Loucy (cell line): Measurements from ENCODE around the gene RBP3.

Experiments
- H2AFZ ChIP-seq: fragments of 200-600 bp; sonication (generic); 2 replicates; pipeline ENCODE4 v1.6.0; 2016; ENCODE audit warnings: antibody characterized with exemption, mild to moderate bottlenecking, low read length, moderate library complexity
- H3F3A ChIP-seq: fragments of 200-600 bp; 2 replicates; pipeline ENCODE4 v1.6.0; 2016; ENCODE audit warnings: antibody characterized with exemption, low read depth, mild to moderate bottlenecking
- H3K27me3 ChIP-seq: fragments of 200-600 bp; sonication (generic); 2 replicates; pipeline ENCODE4 v1.6.1; 2014; ENCODE audit warnings: low read length, mild to moderate bottlenecking; ENCODE audit not compliant: insufficient read depth, poor library complexity, severe bottlenecking
- H3K36me3 ChIP-seq: fragments of 200-600 bp; sonication (generic); 2 replicates; pipeline ENCODE4 v1.6.1; 2016; ENCODE audit warnings: low read length; ENCODE audit not compliant: insufficient read depth
- H3K4me1 ChIP-seq: fragments of 200-600 bp; sonication (generic); 2 replicates; pipeline ENCODE4 v1.5.1; 2014; ENCODE audit warnings: low read length, mild to moderate bottlenecking; ENCODE audit not compliant: insufficient read depth, poor library complexity, severe bottlenecking
- H3K4me2 ChIP-seq: fragments of 200-600 bp; sonication (generic); 2 replicates; pipeline ENCODE4 v1.6.0; 2014; ENCODE audit warnings: antibody characterized with exemption, low read length, low read depth, mild to moderate bottlenecking; ENCODE audit not compliant: poor library complexity, severe bottlenecking
- H3K4me3 ChIP-seq: fragments of 200-600 bp; sonication (generic); 2 replicates; pipeline ENCODE4 v1.5.1; 2014; ENCODE audit warnings: low read length, mild to moderate bottlenecking, mixed read lengths; ENCODE audit not compliant: poor library complexity, severe bottlenecking
- H3K79me2 ChIP-seq: fragments of 200-600 bp; sonication (generic); 2 replicates; pipeline ENCODE4 v1.6.1; 2014; ENCODE audit warnings: low read length; ENCODE audit not compliant: insufficient read depth
- H3K9ac ChIP-seq: fragments of 200-600 bp; sonication (generic); 2 replicates; pipeline ENCODE4 v1.6.0; 2014; ENCODE audit warnings: mild to moderate bottlenecking, low read depth, low read length, moderate library complexity; ENCODE audit not compliant: poor library complexity, severe bottlenecking
- H3K9me2 ChIP-seq: fragments of 200-600 bp; sonication (generic); replicated peaks from 2 replicates; pipeline ENCODE4 v1.6.1; 2016; ENCODE audit warnings: low read depth, low read length, mixed read lengths
- H3K9me3 ChIP-seq: fragments of 200-600 bp; sonication (generic); 2 replicates; pipeline ENCODE4 v1.6.1; 2014; ENCODE audit warnings: mild to moderate bottlenecking, antibody characterized with exemption, low read length, low read depth; ENCODE audit not compliant: insufficient read depth
- H4K20me1 ChIP-seq: fragments of 200-600 bp; sonication (generic); 2 replicates; pipeline ENCODE4 v1.6.0; 2014; ENCODE audit warnings: antibody characterized with exemption, low read length, mild to moderate bottlenecking; ENCODE audit not compliant: insufficient read depth, poor library complexity, severe bottlenecking
- EZH2phosphoT487 ChIP-seq: fragments of 200-600 bp; IDR thresholded peaks from 2 replicates; pipeline ENCODE4 v1.6.1; 2018; ENCODE audit warnings: antibody characterized with exemption, mild to moderate bottlenecking, moderate library complexity, borderline replicate concordance
- TF ChIP-seq, protein P1 (sequence below): fragments of 200-600 bp; sonication (generic); conservative IDR thresholded peaks from 2 replicates; pipeline ENCODE4 v1.5.1; 2014; ENCODE audit warnings: mild to moderate bottlenecking, antibody characterized with exemption, low read length

The RBP3 gene

DNA sequence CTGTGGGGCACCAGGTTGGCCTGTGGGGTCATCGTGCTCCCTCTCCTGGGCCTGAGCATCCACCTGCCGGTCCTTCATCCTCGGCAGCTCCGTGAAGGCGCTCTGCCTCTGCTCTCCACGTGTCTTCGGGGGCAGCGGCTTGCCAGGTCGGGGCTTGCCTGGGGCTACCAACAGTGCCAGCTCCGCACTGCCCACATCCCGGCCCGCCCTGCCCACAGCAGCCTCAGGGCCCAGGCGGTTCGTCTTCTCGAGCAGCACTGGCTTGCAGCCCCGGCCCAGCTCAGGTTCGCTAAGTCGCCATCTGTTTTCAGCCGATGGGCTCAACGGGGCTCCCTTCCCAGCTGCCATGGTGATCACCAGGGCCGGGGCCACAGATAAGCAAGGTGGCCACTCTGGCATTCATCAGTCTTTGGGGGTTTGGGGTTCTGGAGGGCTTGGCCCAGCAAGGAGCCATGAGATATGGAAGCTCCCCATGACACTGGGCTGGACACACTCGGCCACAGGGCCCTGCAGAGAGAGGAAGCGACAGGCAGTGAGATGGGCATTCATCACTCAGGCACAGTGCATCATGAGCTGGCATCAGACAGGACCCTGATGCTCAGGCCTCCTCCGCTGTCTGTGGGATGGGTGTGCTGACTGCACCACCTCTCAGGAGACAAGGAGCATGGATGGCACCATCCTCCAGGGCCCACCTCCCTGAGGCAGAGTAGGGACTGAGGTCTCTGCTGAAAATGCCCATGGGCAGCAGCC, 20.4 kb downstream of the RBP3 start:
- no peaks in the 10 kb centered on the region for H3K79me2 ChIP-seq
- H3F3A ChIP-seq: no peaks in the 10 kb centered on the region
- no peaks in the 10 kb centered on the region for H4K20me1 ChIP-seq
- H3K4me3 ChIP-seq: no peak overlapping the region
- H2AFZ ChIP-seq: no peak overlapping the region
- H3K9me3 ChIP-seq: no peaks in the 10 kb centered on the region
- no peak overlapping the region for H3K9ac ChIP-seq
- no peaks in the 10 kb centered on the region for H3K27me3 ChIP-seq
- no peaks in the 10 kb centered on the region for H3K36me3 ChIP-seq
- H3K9me2 ChIP-seq: no peaks in the 10 kb centered on the region
- H3K4me1 ChIP-seq: no peaks in the 10 kb centered on the region
- no peak for TF ChIP-seq EZH2phosphoT487
- TF ChIP-seq, protein P1, sequence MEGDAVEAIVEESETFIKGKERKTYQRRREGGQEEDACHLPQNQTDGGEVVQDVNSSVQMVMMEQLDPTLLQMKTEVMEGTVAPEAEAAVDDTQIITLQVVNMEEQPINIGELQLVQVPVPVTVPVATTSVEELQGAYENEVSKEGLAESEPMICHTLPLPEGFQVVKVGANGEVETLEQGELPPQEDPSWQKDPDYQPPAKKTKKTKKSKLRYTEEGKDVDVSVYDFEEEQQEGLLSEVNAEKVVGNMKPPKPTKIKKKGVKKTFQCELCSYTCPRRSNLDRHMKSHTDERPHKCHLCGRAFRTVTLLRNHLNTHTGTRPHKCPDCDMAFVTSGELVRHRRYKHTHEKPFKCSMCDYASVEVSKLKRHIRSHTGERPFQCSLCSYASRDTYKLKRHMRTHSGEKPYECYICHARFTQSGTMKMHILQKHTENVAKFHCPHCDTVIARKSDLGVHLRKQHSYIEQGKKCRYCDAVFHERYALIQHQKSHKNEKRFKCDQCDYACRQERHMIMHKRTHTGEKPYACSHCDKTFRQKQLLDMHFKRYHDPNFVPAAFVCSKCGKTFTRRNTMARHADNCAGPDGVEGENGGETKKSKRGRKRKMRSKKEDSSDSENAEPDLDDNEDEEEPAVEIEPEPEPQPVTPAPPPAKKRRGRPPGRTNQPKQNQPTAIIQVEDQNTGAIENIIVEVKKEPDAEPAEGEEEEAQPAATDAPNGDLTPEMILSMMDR: no peak
- no peak overlapping the region for H3K4me2 ChIP-seq

DNA sequence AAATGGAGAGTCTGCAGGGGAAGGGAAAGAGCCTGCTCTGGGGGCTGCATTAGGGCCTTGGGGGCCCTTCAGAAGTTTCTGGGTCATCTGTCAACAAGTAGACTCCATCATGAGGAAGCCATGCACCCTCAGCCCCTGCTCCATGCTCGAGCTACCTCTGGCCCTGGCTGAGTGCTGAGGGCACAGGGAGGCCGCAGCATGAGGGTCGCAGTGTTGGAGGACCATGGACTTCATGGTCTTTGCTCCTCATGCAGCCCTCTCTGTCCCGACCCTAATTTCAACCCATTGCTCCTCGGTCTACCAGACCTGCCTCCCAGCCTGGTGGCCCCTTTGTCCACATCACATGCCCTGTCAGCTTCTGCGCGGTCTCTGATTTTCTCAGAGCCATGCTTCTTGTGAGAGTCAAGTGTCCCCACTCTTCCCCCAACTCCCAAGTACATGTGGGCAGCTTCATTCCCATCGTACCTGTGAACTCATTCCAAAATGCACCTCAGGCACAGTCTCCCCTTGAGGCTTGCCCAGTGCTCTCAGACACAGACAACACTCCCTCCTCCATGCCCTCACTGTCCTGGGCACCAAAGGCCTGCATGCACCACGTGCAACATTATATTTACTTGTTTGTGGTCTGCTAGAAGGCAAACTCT, 21.2 kb downstream of the RBP3 start:
- H3F3A ChIP-seq: no peaks in the 10 kb centered on the region
- H3K4me2 ChIP-seq: no peak overlapping the region
- no peaks in the 10 kb centered on the region for H3K27me3 ChIP-seq
- no peak overlapping the region for H3K4me3 ChIP-seq
- H3K9me2 ChIP-seq: no peaks in the 10 kb centered on the region
- no peaks in the 10 kb centered on the region for H3K36me3 ChIP-seq
- no peak for TF ChIP-seq EZH2phosphoT487
- TF ChIP-seq, protein P1: no peak
- H4K20me1 ChIP-seq: no peaks in the 10 kb centered on the region
- no peak overlapping the region for H3K9ac ChIP-seq
- H3K4me1 ChIP-seq: no peaks in the 10 kb centered on the region
- H2AFZ ChIP-seq: no peak overlapping the region
- H3K79me2 ChIP-seq: no peaks in the 10 kb centered on the region
- H3K9me3 ChIP-seq: no peaks in the 10 kb centered on the region

DNA sequence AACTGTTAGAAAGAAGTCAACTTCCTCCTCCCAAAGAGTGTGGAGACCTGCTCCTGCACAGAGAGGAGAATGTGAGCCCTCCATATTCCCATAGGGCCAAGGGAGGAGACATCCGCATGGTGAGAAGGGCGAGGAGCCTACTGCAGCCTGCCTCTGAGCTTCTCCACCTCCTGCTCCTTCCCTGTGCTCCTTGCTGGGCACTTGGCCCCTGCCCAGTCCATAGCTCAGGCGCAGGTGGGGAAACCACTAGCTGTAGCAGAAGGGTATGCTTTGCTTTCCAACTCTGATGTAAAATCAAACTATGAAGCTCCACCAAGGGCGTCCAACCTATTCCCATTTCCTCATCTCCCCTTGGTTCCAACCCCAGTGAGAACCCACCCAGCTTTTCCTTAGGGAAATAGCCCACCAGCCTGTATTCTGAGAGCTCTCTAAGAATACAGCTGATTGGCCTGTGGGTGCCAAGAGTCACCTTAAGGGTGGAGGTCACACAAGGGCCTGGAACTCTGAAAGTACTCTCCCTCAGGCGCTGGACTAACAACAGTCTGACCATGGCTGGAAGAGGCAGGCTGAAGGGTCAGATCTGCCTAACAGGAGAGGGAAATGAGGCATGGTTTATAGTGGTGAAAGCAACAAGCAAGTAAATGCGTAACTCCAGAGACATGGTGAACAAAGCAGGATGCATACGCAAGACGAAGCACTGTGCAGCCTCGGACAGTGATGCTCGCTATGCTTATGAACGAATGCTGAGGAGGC, 22.0 kb downstream of the RBP3 start:
- Histone ChIP-seq H3F3A (no peaks in the 10 kb centered on the region), H3K36me3 (no peaks in the 10 kb centered on the region), H3K4me3 (no peak overlapping the region), H3K9ac (no peak overlapping the region), H3K79me2 (no peaks in the 10 kb centered on the region), H2AFZ (no peak overlapping the region), H3K4me1 (no peaks in the 10 kb centered on the region), H3K4me2 (no peak overlapping the region), H4K20me1 (no peaks in the 10 kb centered on the region), H3K9me2 (no peaks in the 10 kb centered on the region), H3K9me3 (no peaks in the 10 kb centered on the region), H3K27me3 (no peaks in the 10 kb centered on the region)
- TF ChIP-seq EZH2phosphoT487: no peak
- TF ChIP-seq, protein P1: no peak
